Fibroblast of mammary gland (primary cell): ENCODE results near the gene LCLAT1.

ENCODE experiments used
- DNase-seq: peaks from one replicate; pipeline ENCODE4 v3.0.0-alpha.2; 2010; ENCODE audit warnings: low read depth
- H3K4me3 ChIP-seq: 2 replicates; pipeline ENCODE4 v1.5.1; 2011; ENCODE audit warnings: low read depth, mild to moderate bottlenecking, low read length, moderate library complexity; ENCODE audit not compliant: control insufficient read depth
- CTCF ChIP-seq: conservative IDR thresholded peaks from 2 replicates; pipeline ENCODE4 v1.5.1; 2011; ENCODE audit warnings: low read depth, low read length, inconsistent platforms; ENCODE audit not compliant: control insufficient read depth, insufficient read depth

LCLAT1 gene

GRCh38 chr2:30590407-30590806 lies 143.4 kb downstream of the LCLAT1 start:
- no peak for TF ChIP-seq CTCF
- no peak for DNase-seq
- H3K4me3 ChIP-seq, result no peak overlapping the region

- no peak for TF ChIP-seq CTCF
- DNase-seq, result no peak
- H3K4me3 ChIP-seq, result no peak overlapping the region
These were observed 144.1 kb downstream of the LCLAT1 start for GRCh38 chr2:30591186-30591585.

- no peak for TF ChIP-seq CTCF
- peak; percentile 66 for DNase-seq
These were observed 154.3 kb downstream of the LCLAT1 start for GRCh38 chr2:30601375-30601774.

GRCh38 chr2:30605197-30605596 lies 158.2 kb downstream of the LCLAT1 start:
- TF ChIP-seq CTCF, result no peak
- no peak for DNase-seq

More at GRCh38 chr2:30601375-30601774, 154.3 kb downstream of the LCLAT1 start:
- H3K4me3 ChIP-seq, result no peak overlapping the region

GRCh38 chr2:30608643-30609042 lies 161.6 kb downstream of the LCLAT1 start:
- TF ChIP-seq CTCF, result no peak
- H3K4me3 ChIP-seq, result no peak overlapping the region
- DNase-seq, result peak; percentile 14

More at GRCh38 chr2:30605197-30605596, 158.2 kb downstream of the LCLAT1 start:
- H3K4me3 ChIP-seq, result no peak overlapping the region

GRCh38 chr2:30611583-30611982 lies 164.5 kb downstream of the LCLAT1 start:
- H3K4me3 ChIP-seq, result no peak overlapping the region
- peak; percentile 24 for DNase-seq
- TF ChIP-seq CTCF, result no peak

GRCh38 chr2:30612371-30612770 lies 165.3 kb downstream of the LCLAT1 start:
- no peak for DNase-seq
- no peak overlapping the region for H3K4me3 ChIP-seq
- TF ChIP-seq CTCF, result no peak
